Neural progenitor cell (in vitro differentiated cells): ENCODE measurements around the gene ACACB. TPM values are rescaled to one million over a fixed set of nuclear protein-coding genes. Genes with fewer than 3 reads are reported as not detected.

ENCODE experiments used
- DNase-seq: peaks from one replicate; pipeline ENCODE4 v3.0.0-alpha.2; 2016; ENCODE audit warnings: low spot score
- H2AFZ ChIP-seq: fragments of 200-600 bp; sonication (generic); replicated peaks from 2 replicates; pipeline ENCODE4 v1.6.1; 2016; ENCODE audit warnings: antibody characterized with exemption
- H3F3A ChIP-seq: fragments of 200-600 bp; sonication (generic); 2 replicates; pipeline ENCODE4 v1.6.1; 2016; ENCODE audit warnings: antibody characterized with exemption, low read depth
- H3K27ac ChIP-seq: fragments of 200-600 bp; sonication (generic); 2 replicates; pipeline ENCODE4 v1.5.1; 2016; ENCODE audit warnings: mild to moderate bottlenecking
- H3K27me3 ChIP-seq: fragments of 200-600 bp; sonication (generic); 2 replicates; pipeline ENCODE4 v1.6.1; 2016; ENCODE audit warnings: mild to moderate bottlenecking, moderate library complexity
- H3K36me3 ChIP-seq: fragments of 200-600 bp; sonication (generic); 2 replicates; pipeline ENCODE4 v1.5.1; 2016
- H3K4me1 ChIP-seq: fragments of 200-600 bp; sonication (generic); 2 replicates; pipeline ENCODE4 v1.6.1; 2016; ENCODE audit warnings: mixed run types
- H3K4me2 ChIP-seq: fragments of 200-600 bp; sonication (generic); 2 replicates; pipeline ENCODE4 v1.6.1; 2016
- H3K4me3 ChIP-seq: fragments of 200-600 bp; sonication (generic); 2 replicates; pipeline ENCODE4 v1.5.1; 2016
- H3K79me2 ChIP-seq: fragments of 200-600 bp; sonication (generic); 2 replicates; pipeline ENCODE4 v1.6.1; 2016; ENCODE audit warnings: low read depth
- H3K9ac ChIP-seq: fragments of 200-600 bp; sonication (generic); 2 replicates; pipeline ENCODE4 v1.6.1; 2016
- H3K9me3 ChIP-seq: fragments of 200-600 bp; sonication (generic); 2 replicates; pipeline ENCODE4 v1.5.1; 2016; ENCODE audit warnings: low read depth
- H4K20me1 ChIP-seq: fragments of 200-600 bp; sonication (generic); 2 replicates; pipeline ENCODE4 v1.6.1; 2016; ENCODE audit warnings: low read depth
- H3K27ac Mint-ChIP-seq: 3 replicates; pipeline ENCODE4 v1.8.0; 2021; ENCODE audit warnings: mixed read lengths
- H3K27me3 Mint-ChIP-seq: 2 replicates; pipeline ENCODE4 v1.8.0; 2022; ENCODE audit warnings: low read depth, mild to moderate bottlenecking, inconsistent platforms, moderate library complexity, mixed read lengths; ENCODE audit not compliant: insufficient read depth
- H3K36me3 Mint-ChIP-seq: 3 replicates; pipeline ENCODE4 v1.8.0; 2021; ENCODE audit warnings: mixed read lengths
- H3K4me1 Mint-ChIP-seq: 3 replicates; pipeline ENCODE4 v1.8.0; 2021; ENCODE audit warnings: mixed read lengths
- H3K4me3 Mint-ChIP-seq: 3 replicates; pipeline ENCODE4 v1.8.0; 2021; ENCODE audit warnings: mild to moderate bottlenecking, moderate library complexity, mixed read lengths
- H3K9me3 Mint-ChIP-seq: 3 replicates; pipeline ENCODE4 v1.8.0; 2020; ENCODE audit warnings: mixed read lengths
- EZH2 ChIP-seq: fragments of 200-600 bp; sonication (generic); IDR thresholded peaks from 2 replicates; pipeline ENCODE4 v1.6.1; 2017; ENCODE audit warnings: antibody characterized with exemption, mild to moderate bottlenecking, moderate library complexity
- EZH2phosphoT487 ChIP-seq: fragments of 200-600 bp; sonication (generic); IDR thresholded peaks from 2 replicates; pipeline ENCODE4 v1.6.1; 2017; ENCODE audit warnings: antibody characterized with exemption
- total RNA-seq: library from RNA; depleted of rRNA; stranded (reverse); fragments of >200 nt; gene quantifications from 2 replicates; pipeline ENCODE4 v1.2.3, GENCODE V29; 2015; ENCODE audit warnings: low replicate concordance
- TF ChIP-seq, protein P1 (sequence below): fragments of 200-600 bp; sonication (generic); IDR thresholded peaks from 2 replicates; pipeline ENCODE4 v1.5.1; 2017; ENCODE audit warnings: antibody characterized with exemption, mild to moderate bottlenecking

The ACACB gene
- total RNA-seq, 1 donor from 2014 or later, result 2.4 TPM

DNA sequence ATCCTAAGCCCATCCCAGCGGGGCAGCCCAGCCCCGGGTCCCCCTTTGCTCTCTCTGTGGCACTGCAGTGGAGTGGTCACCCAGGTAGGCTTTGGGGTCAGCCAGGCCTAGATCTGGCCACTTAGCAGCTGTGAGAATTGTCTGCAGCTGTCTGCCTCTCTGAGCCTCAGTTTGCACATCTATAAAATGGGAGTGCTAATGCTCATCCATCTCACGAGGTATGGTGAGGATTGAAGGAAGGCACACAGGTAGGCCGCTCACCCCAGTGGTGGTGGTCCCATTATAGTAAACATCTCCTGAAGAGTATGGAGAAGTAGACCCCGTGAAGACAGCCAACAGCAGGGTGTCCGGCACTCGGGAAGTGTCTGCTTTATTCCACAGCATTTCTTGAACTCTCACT is 183.5 kb downstream of the ACACB start:
- H3K79me2 ChIP-seq, result no peaks in the 10 kb centered on the region
- no peak overlapping the region for H3K4me3 Mint-ChIP-seq
- H3K36me3 Mint-ChIP-seq, result no peaks in the 10 kb centered on the region
- peaks cover 15% of the 10 kb centered on the region for H3K27me3 Mint-ChIP-seq
- no peak overlapping the region for H3K9ac ChIP-seq
- no peaks in the 10 kb centered on the region for H3K36me3 ChIP-seq
- no peaks in the 10 kb centered on the region for H3K4me1 ChIP-seq
- H3K4me1 Mint-ChIP-seq, result peaks cover 5% of the 10 kb centered on the region
- TF ChIP-seq, protein P1, sequence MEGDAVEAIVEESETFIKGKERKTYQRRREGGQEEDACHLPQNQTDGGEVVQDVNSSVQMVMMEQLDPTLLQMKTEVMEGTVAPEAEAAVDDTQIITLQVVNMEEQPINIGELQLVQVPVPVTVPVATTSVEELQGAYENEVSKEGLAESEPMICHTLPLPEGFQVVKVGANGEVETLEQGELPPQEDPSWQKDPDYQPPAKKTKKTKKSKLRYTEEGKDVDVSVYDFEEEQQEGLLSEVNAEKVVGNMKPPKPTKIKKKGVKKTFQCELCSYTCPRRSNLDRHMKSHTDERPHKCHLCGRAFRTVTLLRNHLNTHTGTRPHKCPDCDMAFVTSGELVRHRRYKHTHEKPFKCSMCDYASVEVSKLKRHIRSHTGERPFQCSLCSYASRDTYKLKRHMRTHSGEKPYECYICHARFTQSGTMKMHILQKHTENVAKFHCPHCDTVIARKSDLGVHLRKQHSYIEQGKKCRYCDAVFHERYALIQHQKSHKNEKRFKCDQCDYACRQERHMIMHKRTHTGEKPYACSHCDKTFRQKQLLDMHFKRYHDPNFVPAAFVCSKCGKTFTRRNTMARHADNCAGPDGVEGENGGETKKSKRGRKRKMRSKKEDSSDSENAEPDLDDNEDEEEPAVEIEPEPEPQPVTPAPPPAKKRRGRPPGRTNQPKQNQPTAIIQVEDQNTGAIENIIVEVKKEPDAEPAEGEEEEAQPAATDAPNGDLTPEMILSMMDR, result no peak
- no peak for TF ChIP-seq EZH2phosphoT487
- no peaks in the 10 kb centered on the region for H3K27me3 ChIP-seq
- no peak overlapping the region for H2AFZ ChIP-seq
- no peak overlapping the region for H3K27ac ChIP-seq
- H3F3A ChIP-seq, result no peaks in the 10 kb centered on the region
- H3K4me3 ChIP-seq, result no peak overlapping the region
- DNase-seq, result no peak
- H4K20me1 ChIP-seq, result no peaks in the 10 kb centered on the region
- no peaks in the 10 kb centered on the region for H3K9me3 Mint-ChIP-seq
- H3K4me2 ChIP-seq, result no peak overlapping the region
- no peak overlapping the region for H3K27ac Mint-ChIP-seq
- no peaks in the 10 kb centered on the region for H3K9me3 ChIP-seq

DNA sequence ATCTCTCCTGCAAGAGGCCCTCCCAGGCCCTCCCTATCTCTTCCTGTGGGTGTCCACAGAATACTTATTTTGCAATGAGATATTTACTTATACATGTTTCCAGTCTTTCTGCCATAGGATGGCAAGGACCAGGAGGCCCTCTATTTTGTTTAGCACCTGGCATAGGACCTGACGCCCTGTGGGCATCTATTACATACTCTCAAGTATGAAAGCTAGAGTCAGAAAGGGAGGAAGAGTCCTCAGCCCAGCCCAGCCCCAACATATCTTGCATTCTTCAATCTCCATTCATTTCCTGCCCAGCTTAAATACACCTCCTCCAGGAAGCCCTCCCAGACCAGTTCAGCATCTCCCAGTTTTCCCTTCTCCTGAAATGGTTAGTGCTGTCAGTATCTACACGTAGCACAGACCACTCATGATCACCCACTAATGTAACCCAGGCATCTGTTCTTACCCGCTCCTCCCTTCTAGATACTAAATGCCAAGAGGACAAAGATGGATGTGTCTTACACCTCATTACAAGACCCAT is 185.3 kb downstream of the ACACB start:
- Mint-ChIP-seq H3K27me3 (peaks cover 19% of the 10 kb centered on the region), H3K9me3 (no peaks in the 10 kb centered on the region), H3K36me3 (no peaks in the 10 kb centered on the region), H3K27ac (no peak overlapping the region), H3K4me1 (peaks cover 5% of the 10 kb centered on the region), H3K4me3 (no peak overlapping the region)
- Histone ChIP-seq H3K79me2 (no peaks in the 10 kb centered on the region), H3K9ac (no peak overlapping the region), H3F3A (no peaks in the 10 kb centered on the region), H3K4me3 (no peak overlapping the region), H3K36me3 (no peaks in the 10 kb centered on the region), H3K4me2 (no peak overlapping the region), H4K20me1 (no peaks in the 10 kb centered on the region), H3K27ac (no peak overlapping the region), H3K4me1 (no peaks in the 10 kb centered on the region), H2AFZ (no peak overlapping the region), H3K27me3 (peaks cover 15% of the 10 kb centered on the region), H3K9me3 (no peaks in the 10 kb centered on the region)
- TF ChIP-seq, protein P1, result no peak
- TF ChIP-seq EZH2, result no peak
- no peak for TF ChIP-seq EZH2phosphoT487
- DNase-seq, result no peak

DNA sequence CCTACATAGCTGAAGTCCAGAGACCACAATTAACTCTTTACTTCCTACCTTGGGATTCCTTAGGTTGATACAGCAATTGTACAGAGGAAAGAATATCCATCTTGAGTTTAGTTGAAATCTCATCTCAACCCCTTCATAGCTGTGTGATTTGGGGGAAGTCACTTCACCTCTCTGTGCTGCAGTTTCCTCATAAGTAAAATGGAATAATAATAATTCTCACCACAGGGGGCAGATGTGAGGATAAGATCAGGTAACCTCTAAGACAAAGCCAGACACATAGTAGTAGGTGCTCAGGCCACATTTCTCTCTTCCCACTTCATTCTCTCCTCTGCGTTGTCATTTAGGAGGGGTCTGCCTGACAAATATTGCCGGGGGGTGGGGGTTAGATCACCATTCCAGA is 186.0 kb downstream of the ACACB start:
- Histone ChIP-seq H3K79me2 (no peaks in the 10 kb centered on the region), H3K27ac (no peak overlapping the region), H3K4me1 (no peaks in the 10 kb centered on the region), H3K9me3 (no peaks in the 10 kb centered on the region), H3K27me3 (peaks cover 21% of the 10 kb centered on the region), H3K4me2 (no peak overlapping the region), H3F3A (no peaks in the 10 kb centered on the region), H2AFZ (no peak overlapping the region), H3K4me3 (no peak overlapping the region), H3K9ac (no peak overlapping the region), H3K36me3 (no peaks in the 10 kb centered on the region), H4K20me1 (no peaks in the 10 kb centered on the region)
- no peaks in the 10 kb centered on the region for H3K36me3 Mint-ChIP-seq
- TF ChIP-seq EZH2phosphoT487, result no peak
- H3K4me3 Mint-ChIP-seq, result no peak overlapping the region
- H3K27ac Mint-ChIP-seq, result no peak overlapping the region
- no peaks in the 10 kb centered on the region for H3K9me3 Mint-ChIP-seq
- peaks cover 5% of the 10 kb centered on the region for H3K4me1 Mint-ChIP-seq
- peaks cover 21% of the 10 kb centered on the region for H3K27me3 Mint-ChIP-seq
- DNase-seq, result no peak

DNA sequence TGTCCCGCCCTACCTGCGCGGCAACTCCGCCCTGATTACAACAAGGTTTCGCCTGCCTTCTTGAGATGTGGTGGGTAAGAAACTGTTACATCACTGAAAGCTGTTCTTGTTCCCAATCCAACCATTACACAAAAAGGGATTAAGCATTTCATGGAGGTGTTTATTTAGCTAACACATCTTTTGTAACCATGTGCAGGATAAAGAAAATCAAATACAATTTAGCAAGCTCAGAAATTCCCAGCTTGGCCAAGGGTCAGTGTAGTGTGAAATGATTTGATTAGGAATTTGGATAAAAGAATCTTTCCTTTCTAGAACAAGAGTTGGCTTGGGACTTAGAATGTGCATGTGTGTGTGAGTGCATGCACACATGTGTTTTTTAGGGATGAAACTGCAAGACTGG is 186.4 kb downstream of the ACACB start:
- H3K9me3 Mint-ChIP-seq, result no peaks in the 10 kb centered on the region
- Histone ChIP-seq H4K20me1 (no peaks in the 10 kb centered on the region), H3K36me3 (no peaks in the 10 kb centered on the region), H3K79me2 (no peaks in the 10 kb centered on the region), H3K4me1 (no peaks in the 10 kb centered on the region), H3K27me3 (peaks cover 25% of the 10 kb centered on the region), H3K27ac (no peak overlapping the region), H3F3A (no peaks in the 10 kb centered on the region), H3K4me3 (no peak overlapping the region), H3K4me2 (no peak overlapping the region), H3K9me3 (no peaks in the 10 kb centered on the region), H2AFZ (no peak overlapping the region), H3K9ac (no peak overlapping the region)
- DNase-seq, result no peak
- H3K4me3 Mint-ChIP-seq, result no peak overlapping the region
- no peak overlapping the region for H3K27ac Mint-ChIP-seq
- H3K36me3 Mint-ChIP-seq, result no peaks in the 10 kb centered on the region
- peaks cover 5% of the 10 kb centered on the region for H3K4me1 Mint-ChIP-seq
- TF ChIP-seq EZH2 (no peak), EZH2phosphoT487 (no peak)
- TF ChIP-seq, protein P1, result no peak
- H3K27me3 Mint-ChIP-seq, result peaks cover 26% of the 10 kb centered on the region
